ENCODE results near the gene ZNF678. TPM values are rescaled to one million over a fixed set of nuclear protein-coding genes. Genes with fewer than 3 reads are reported as not detected.
"Not testable (repeated sequence)": the region's sequence is repeated elsewhere in the genome, so short reads cannot be mapped to it uniquely, and the experiment has no call there.

The ZNF678 gene
- polyA plus RNA-seq, 1 donor = 9.5 TPM

DNA sequence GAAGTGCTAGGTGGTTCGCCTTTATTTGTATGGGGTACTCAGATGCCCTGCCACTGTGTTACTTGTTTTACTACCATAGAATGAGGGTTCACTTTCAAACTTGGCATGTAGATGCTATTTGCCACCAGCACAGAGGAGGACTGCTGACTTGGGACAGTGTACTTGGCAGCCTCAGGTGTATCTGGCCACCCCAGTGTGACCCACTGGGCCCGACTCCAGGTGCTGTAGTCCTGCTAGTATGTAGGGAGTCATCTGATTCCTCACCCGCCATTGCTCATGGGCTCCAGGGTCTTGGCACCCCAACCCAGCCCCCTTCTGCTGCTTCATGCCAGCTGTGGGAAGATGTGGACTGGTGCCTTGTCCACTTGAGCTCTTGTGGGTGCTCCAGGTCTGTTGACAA lies 40.0 kb downstream of the ZNF678 start:
- DNase-seq (ENCODE audit: low read depth) = no peak

DNA sequence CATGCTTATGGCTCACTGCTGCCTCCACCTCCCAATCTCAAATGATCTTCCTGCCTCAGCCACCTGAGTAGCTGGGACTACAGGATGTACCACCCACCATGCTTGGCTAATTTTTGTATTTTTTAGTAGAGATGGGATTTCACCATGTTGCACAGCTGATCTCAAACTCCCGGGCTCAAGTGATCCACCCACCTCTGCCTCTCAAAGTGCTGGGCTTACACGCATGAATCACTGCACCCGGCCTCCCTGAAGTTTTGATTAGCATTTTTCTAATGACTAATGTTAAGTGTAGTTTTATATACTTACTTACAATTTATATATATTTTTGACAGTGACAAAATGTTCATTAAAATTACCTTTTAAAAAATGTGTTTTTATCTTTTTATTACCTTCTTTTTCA lies 41.1 kb downstream of the ZNF678 start:
- DNase-seq (ENCODE audit: low read depth) = no peak

DNA sequence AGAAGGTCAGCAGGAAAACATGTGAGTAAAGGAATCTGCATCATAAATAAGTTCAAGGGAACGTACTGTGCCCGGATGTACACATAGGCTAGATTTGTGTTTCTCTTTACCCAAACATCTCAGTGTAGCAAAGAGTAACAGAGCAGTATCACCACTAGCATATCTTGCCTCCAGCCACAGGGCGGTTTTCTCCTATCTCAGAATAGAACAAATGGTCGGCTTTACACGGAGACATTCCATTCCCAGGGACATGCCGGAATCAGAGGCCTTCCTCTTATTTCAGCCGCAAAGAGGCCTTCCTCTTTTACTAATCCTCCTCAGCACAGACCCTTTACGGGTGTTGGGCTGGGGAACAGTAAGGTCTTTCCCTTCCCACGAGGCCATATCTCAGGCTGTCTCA lies 42.9 kb downstream of the ZNF678 start:
- not testable (repeated sequence) for DNase-seq (ENCODE audit: low read depth)

DNA sequence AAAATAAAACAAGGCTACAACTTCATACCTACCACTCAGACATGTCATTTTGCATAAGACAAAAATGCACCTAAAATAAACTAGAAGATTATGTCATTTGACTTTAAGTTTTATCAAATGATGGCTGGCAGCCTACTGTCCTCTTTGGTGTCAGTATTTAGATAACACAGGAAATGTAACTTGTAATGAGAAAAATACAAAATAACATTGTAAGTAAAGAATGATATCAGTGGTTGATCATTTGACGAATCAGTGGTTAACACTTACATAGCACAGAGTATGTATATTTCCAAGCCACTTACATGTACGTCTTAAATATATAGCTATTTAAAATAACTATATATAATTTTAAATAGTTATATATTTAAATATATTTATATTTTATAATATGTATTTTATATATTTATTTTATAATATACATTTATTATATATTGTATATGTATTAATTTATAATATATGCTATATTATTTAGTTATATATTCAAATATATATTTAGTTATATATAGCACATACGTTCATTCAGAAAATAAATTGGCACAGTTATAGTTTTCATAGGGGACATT lies 44.1 kb downstream of the ZNF678 start:
- no peak for DNase-seq (ENCODE audit: low read depth)

DNA sequence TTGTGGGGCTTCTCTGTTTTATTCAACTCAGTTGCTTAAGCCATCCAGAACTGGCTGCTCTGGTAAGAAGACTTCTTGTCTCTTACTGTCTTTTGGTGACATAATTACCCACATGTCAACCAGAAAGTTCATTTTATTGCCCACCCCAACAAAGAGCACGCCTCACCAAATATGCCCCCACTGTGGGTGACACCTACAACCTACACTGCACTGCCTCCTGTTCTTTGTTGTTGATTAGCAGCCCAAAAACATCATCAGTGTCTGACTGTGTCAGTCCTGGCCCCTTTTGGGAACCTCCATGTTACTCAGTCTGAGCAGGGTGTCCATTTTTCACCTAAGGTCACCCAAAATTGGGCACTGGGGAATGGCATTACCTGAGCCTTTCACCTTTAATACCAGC lies 49.3 kb downstream of the ZNF678 start:
- no peak for DNase-seq (ENCODE audit: low read depth)

DNA sequence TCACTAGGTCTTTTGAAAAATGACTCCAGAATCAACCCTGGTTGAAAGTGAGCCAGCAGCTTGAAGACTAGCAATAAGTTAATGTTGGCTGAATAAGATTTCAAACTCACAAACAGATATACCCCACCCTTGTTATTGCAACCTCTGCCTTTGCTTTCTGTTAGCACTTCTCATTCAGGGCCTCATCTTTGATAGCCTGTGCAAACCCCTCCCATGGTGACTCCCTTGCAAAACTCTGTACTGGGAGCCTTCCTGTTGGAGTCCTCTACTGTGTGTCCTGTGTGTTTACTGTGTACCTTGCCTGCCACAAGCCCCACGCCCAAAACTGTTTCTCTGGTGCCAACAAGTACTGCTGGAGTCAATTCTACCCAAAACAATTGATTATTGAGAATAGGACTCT lies 50.2 kb downstream of the ZNF678 start:
- no peak for DNase-seq (ENCODE audit: low read depth)

DNA sequence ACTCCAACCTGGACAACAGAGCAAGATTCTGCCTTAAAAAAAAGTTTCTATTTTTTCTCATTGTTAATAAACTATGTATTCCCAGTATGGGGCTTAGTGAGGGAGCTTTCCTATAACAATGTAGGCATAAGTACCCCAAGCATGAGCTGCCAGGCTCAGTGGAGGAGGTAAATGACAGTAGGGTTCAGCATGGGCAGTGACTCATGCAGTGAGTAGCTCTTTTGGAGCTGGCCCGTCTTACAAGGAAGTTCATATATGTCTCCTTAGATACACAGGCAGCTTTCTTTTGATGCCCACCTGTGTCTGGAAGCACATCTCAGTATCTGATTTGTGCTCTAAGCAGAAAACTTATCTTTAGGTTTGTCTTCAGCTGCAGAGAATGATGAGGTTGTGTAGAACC lies 57.9 kb downstream of the ZNF678 start:
- DNase-seq (ENCODE audit: low read depth) = no peak

DNA sequence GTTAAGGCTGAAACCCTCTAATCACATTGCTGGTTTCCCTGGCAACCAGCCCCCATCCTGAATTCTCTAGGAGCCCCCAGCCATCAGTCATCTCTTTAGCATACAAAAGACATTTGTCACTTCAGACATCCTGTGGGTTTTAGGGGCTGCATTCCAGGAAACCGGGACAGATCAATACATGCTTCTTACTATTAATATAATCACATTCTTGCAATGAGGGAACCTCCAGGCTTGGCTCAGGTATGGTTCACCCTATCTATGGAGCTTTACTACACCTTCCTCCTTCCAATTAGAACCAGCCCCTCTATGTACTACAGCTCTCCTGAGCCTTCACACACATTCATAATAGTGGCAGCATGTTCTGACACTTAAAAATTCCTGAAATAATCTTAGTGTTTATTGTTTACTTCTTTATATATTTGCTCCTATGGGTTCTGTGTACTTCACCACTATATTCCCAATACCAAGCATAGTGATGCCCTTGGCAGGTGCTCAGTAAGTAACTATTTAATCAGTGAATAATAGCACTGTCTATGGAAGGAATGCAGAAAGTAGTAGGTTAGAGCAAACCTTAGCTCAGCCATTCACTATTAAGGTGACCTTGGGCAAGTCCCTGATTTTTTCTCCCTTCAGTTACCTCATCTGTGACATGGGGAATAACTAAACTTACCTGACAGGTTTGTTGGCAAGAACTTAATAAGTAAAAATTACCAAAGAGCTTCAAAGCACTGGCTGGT lies 59.6 kb downstream of the ZNF678 start:
- no peak for DNase-seq (ENCODE audit: low read depth)

DNA sequence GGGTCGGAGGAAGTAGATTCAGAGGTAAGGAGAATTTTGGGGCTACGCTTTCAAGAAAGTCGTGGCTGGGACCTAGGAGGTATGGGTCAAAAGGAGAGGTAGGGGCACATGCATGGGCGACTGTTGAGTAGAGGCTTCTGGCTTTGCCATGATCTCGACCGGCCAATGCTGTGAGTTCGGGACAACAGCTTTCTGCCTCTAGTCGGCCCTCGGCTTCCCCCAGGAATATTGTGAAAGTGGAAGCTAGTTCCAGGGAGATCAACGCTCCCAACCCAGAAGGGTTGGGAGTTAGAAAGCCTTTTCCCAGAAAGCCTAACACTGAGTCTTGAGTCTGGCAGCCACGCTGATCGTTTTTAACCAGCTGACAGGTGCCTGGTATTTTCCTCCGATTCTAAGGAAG lies 69.0 kb downstream of the ZNF678 start:
- DNase-seq (ENCODE audit: low read depth) = no peak

DNA sequence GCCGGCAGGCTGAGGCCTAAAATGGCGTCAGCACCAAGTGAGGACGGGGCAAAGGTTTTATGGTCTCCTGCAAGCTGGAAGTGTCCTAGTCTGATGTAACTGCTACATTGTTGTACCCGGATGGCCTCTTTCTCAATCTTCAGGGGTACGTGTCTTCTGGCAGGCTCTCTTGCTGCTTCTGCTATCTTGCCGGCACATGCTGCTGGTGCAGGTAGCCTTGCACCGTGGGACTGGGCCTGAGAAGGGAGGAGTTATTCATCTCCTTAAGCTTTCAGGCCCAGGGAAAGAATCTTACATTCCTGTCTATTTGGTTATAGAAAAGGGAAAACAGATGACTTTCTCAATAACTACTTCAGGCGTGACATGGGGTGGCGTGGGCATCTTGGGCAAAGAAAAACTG lies 72.2 kb downstream of the ZNF678 start:
- no peak for DNase-seq (ENCODE audit: low read depth)

DNA sequence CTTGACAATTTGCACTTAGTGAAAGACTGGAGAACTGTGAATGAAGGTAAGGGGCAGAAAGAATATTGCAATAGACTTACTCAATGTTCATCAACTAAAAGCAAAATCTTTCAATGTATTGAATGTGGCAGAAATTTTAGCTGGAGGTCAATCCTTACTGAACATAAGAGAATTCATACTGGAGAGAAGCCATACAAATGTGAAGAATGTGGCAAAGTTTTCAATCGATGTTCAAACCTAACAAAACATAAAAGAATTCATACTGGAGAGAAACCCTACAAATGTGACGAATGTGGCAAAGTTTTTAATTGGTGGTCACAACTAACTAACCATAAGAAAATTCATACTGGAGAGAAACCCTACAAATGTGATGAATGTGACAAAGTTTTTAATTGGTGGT lies 91.1 kb downstream of the ZNF678 start:
- DNase-seq (ENCODE audit: low read depth) = no peak

DNA sequence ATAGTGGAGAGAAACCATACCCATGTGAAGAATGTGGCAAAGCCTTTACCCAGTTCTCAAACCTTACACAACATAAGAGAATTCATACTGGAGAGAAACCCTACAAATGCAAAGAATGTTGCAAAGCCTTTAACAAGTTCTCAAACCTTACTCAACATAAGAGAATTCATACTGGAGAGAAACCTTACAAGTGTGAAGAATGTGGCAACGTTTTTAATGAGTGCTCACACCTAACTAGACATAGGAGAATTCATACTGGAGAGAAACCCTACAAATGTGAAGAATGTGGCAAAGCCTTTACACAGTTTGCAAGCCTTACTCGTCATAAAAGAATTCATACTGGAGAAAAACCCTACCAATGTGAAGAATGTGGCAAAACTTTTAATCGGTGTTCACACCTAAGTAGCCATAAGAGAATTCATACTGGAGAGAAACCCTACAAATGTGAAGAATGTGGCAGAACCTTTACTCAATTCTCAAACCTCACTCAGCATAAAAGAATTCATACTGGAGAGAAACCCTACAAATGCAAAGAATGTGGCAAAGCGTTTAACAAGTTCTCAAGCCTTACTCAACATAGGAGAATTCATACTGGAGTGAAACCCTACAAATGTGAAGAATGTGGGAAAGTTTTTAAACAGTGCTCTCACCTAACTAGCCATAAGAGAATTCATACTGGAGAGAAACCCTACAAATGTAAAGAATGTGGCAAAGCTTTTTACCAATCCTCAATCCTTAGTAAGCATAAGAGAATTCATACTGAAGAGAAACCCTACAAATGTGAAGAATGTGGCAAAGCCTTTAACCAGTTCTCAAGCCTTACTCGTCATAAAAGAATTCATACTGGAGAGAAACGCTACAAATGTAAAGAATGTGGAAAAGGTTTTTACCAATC lies 91.7 kb downstream of the ZNF678 start:
- DNase-seq (ENCODE audit: low read depth) = no peak

DNA sequence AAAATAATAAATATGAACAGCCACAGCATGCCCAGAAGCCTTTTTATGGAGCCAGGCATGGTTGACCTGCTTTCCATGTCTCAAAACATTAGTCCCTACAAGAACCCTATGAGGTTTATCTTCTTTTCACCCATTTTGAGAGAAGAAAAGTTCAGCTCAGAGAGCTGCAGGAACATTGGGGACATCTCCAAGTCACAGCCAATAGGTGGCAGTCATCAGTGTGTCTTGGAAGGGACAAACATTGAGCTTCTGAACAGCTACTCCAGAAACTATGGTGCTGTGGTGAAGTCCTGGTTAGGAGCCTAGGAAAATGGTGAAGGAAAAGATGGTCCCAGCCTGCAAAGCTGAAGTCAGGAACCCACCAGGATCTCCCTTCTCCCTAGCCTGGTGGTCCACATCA lies 98.1 kb downstream of the ZNF678 start:
- DNase-seq (ENCODE audit: low read depth) = no peak

DNA sequence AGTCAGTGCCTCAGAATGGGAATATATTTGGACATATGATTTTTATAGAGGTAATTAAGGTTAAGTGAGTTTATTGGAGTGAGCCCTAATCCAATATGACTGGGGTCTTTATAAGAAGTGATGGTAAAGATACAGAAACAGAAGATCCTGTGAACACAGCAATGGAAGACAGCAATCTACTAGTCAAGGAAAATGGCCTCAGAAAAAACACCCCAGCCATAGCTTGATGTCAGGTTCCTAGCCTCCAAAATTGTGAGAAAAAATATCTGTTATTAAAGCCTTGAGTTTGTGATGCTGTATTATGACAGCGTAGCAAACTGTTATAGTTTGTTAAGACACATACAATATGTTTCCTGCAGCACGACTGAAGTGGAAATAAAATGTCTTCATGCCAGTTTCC lies 99.6 kb downstream of the ZNF678 start:
- DNase-seq (ENCODE audit: low read depth) = no peak

DNA sequence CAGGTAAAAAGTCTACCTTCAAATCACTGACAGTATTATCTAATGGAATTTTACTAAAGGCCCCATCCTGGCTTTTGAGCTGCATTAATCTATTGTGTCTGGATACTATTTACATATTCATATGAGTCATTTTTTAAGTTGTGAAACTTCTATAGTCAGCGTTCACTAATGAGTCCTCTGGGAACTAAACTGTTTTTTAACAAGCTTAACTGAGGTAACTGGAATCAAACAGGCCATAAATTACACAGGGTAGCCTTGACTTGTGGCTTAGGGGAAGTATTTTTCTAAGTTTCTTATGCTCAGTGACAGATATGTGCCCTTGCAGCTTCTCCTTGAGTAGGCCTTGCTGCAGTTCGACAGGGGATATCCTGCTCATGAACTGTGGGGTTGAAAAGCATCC lies 102.9 kb downstream of the ZNF678 start:
- no peak for DNase-seq (ENCODE audit: low read depth)

DNA sequence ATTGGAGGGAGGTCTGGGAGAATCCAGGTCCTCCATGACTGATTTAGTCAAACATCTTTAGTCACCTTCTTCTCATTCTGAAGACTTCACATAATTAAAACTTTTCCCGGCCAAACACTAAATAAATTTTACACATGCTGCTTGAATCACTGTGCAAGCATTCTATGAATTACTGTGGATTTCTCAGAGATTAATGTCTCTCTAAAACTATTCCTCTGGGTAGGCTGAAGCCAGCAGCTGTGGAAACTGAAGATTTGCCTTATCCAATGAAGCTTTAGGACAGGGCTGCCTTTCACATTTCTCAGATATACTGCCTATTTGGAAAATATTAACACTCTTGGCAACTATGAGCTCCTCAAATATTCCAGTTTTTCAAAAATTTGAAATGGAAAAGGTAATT lies 110.1 kb downstream of the ZNF678 start:
- no peak for DNase-seq (ENCODE audit: low read depth)

DNA sequence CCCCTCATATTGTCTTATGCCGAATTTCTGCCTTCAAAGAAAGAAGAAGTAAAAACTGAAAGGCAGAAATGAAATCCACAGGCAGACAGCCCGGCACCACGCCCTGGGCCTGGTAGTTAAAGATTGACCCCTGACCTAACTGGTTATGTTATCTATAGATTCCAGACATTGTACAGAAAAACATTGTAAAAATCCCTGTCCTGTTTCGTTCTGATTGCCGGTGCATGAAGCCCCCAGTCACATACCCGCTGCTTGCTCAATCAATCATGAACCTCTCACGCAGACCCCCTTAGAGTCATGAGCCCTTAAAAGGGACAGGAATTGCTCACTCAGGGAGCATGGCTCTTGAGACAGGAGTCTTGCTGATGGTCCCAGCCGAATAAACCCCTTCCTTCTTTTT lies 122.5 kb downstream of the ZNF678 start:
- DNase-seq (ENCODE audit: low read depth) = no peak

DNA sequence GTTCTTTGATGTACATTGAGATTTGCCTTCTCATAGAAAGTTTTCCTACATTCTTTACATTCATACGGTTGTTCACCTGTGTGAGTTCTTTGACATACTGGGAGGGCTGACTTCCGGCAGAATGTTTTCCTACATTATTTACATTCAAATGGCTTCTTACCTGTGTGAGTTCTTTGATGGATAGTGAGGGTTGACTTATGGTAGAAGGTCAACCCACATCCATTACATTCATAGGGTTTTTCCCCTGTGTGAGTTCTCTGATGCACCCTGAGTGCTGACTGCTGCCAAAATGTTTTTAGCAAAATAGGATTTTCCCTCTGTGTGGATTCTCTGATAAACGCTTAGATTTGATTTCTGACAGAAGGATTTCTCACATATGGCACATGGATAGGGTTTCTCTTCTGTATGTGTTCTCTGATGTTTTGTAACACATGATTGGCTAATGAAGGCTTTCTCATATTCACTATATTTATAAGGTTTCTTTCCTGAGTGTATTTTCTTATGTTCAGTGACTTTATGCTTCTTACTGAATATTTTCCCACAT lies 134.0 kb downstream of the ZNF678 start:
- no peak for DNase-seq (ENCODE audit: low read depth)

DNA sequence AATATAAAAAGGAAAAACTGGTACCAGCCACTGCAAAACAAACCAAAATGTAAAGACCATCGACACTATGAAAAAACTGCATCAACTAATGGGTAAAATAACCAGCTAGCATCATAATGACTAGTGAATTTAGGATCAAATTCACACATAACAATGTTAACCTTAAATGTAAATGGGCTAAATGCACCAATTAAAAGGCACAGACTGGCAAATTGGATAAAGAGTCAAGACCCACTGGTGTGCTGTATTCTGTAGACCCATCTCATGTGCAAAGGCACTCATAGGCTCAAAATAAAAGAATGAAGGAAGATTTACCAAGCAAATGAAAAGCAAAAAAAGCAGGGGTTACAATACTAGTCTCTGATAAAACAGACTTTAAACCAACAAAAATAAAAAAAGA lies 138.3 kb downstream of the ZNF678 start:
- DNase-seq (ENCODE audit: low read depth) = not testable (repeated sequence)

DNA sequence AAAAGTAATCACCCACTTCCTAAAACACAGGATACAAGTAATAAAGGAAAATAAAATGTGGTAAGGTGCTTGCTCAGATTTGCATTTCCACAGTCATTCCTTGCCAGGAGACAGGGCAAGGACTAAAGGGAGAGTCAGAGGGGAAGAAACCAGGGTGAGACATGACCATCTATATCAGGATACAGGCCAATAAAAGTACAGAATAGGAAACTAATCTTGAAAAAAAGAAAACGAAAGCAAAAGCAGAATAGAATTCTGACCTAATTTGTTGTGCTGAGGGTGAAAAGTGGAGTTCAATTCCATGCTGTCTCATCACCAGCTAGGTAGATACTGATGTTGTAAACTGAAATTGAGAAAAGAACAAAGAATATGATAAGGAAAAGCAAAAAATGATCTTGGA lies 144.5 kb downstream of the ZNF678 start:
- DNase-seq (ENCODE audit: low read depth) = no peak

DNA sequence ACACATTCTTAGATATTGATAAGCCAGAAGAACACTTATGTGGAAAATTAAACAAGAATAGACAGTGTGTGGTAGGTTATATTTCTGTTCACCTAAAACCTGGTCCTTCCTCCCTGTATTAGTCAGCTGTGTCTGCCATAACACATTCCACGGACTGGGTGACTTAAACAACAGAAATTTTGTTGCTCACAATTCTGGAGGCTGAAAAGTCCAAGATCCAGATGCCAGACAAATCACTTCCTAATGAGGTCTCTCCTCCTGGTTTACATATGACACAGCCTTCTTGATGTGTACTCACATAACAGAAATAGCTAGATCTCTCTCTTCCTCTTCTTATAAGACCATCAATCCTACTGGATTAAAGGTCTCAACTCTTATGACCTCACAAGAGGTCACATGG lies 146.1 kb downstream of the ZNF678 start:
- DNase-seq (ENCODE audit: low read depth) = no peak

DNA sequence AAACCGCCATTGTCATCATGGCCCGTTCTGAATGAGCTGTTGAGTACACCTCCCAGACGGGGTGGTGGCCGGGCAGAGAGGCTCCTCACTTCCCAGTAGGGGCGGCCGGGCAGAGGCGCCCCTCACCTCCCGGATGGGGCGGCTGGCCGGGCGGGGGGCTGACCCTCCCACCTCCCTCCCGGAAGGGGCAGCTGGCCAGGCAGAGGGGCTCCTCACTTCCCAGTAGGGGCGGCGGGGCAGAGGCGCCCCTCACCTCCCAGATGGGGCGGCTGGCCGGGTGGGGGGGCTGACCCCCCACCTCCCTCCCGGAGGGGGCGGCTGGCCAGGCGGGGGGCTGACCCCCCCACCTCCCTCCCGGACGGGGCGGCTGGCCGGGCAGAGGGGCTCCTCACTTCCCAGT lies 147.1 kb downstream of the ZNF678 start:
- DNase-seq (ENCODE audit: low read depth) = not testable (repeated sequence)

DNA sequence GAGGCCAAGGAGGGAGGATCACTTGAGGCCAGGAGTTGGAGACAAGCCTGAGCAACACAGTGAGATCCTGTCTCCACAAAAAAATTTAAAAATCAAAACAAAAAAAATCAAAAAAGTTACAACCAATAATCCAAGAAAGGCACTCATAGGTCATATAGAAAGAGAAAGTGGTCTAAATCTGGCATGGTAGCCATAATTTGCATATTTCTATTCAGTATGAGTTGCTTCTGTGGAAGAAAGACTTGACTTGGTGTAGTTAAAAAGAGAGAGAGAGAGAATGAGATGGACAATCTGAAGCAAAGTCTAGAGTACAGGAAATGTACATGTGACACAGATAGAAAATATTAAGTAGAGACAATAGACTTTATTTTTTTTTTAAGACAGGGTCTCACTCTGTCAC lies 149.3 kb downstream of the ZNF678 start:
- DNase-seq (ENCODE audit: low read depth) = no peak

Measured in forelimb muscle (tissue), 1 donor.